ENCODE results near the gene NFAM1.

GRCh38 chr22:42384506-42384905, 47.7 kb downstream of the NFAM1 start:
- TF ChIP-seq POLR2A (IDR thresholded peaks at IDR 0.05; ENCODE audit: low read length) = no peak
- no peak for TF ChIP-seq GATA1 (IDR thresholded peaks at IDR 0.05; ENCODE audit: low read depth, low read length)

Data from erythroblast (primary cell).